ENCODE data around the gene CRTC2.

- TF ChIP-seq, protein P1, sequence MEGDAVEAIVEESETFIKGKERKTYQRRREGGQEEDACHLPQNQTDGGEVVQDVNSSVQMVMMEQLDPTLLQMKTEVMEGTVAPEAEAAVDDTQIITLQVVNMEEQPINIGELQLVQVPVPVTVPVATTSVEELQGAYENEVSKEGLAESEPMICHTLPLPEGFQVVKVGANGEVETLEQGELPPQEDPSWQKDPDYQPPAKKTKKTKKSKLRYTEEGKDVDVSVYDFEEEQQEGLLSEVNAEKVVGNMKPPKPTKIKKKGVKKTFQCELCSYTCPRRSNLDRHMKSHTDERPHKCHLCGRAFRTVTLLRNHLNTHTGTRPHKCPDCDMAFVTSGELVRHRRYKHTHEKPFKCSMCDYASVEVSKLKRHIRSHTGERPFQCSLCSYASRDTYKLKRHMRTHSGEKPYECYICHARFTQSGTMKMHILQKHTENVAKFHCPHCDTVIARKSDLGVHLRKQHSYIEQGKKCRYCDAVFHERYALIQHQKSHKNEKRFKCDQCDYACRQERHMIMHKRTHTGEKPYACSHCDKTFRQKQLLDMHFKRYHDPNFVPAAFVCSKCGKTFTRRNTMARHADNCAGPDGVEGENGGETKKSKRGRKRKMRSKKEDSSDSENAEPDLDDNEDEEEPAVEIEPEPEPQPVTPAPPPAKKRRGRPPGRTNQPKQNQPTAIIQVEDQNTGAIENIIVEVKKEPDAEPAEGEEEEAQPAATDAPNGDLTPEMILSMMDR (IDR thresholded peaks at IDR 0.05; ENCODE audit: insufficient read depth, low read depth, low read length): no peak
- no peak for TF ChIP-seq EZH2 (IDR thresholded peaks at IDR 0.05; ENCODE audit: insufficient read depth, low read length)
Measured at GRCh38 chr1:153926405-153926804, 32.0 kb downstream of the CRTC2 start.

All from astrocyte (in vitro differentiated cells and primary cell).